HepG2 (cell line): ENCODE measurements around the gene NFIC. TPM values are rescaled to one million over a fixed set of nuclear protein-coding genes. Genes with fewer than 3 reads are reported as not detected.

ENCODE experiments used
- ATAC-seq: fragments of 200-7000 bp; cut with Tn5 transposase; 3 replicates; pipeline ENCODE4 v1.9.1; 2020; ENCODE audit warnings: mild to moderate bottlenecking, moderate library complexity
- BruUV-seq: library from RNA; stranded (reverse); fragments of 400-500 nt; replicated peaks from 2 replicates; lab custom pipeline; 2021; lab: Mats Ljungman, UMichigan
- CTCF ChIA-PET: fragments of 300-600 bp; formaldehyde crosslinking; extraction: SDS; loops from one replicate; lab custom pipeline; 2021; ENCODE audit warnings: low total read pairs, inconsistent platforms, low intra/inter-chr PET ratio; lab: Yijun Ruan, JAX
- POLR2A ChIA-PET: fragments of 350-600 bp; sonication (Branson Sonifier 250); formaldehyde crosslinking; loops from one replicate; lab custom pipeline; 2020; ENCODE audit warnings: antibody characterized with exemption, inconsistent platforms; lab: Yijun Ruan, JAX
- DNase-seq: peaks from one replicate; pipeline ENCODE4 v3.0.0-alpha.2; 2015; ENCODE audit warnings: low spot score
- FAIRE-seq: peaks from 3 replicates; lab custom pipeline; 2011; peaks lifted over from hg19 to GRCh38; lab: Jason Lieb, UNC
- H2AFZ ChIP-seq: one replicate; pipeline ENCODE4 v1.6.1; 2011; ENCODE audit warnings: low read length, inconsistent platforms
- H3K27ac ChIP-seq: fragments of 300-600 bp; 3 replicates; pipeline ENCODE4 v1.8.0; 2011; ENCODE audit warnings: mixed run types, mild to moderate bottlenecking, mixed read lengths, low read length, inconsistent platforms; ENCODE audit not compliant: insufficient read depth; ENCODE audit errors: extremely low read length
- H3K27me3 ChIP-seq, 2 experiments: fragments of 200-600 bp in 1 of 2; 2 replicates in 1 of 2; 3 replicates in 1 of 2; pipeline versions ENCODE4 v1.6.0 to v1.8.0; 2011; ENCODE audit warnings: low read length in 2 of 2, mild to moderate bottlenecking in 2 of 2, moderate library complexity in 2 of 2, inconsistent platforms in 1 of 2; ENCODE audit not compliant: insufficient read depth in 2 of 2, control insufficient read depth in 1 of 2
- H3K36me3 ChIP-seq, 2 experiments: fragments of 200-600 bp in 1 of 2; replicated peaks in 1 of 2; 2 replicates in 1 of 2; 3 replicates in 1 of 2; pipeline versions ENCODE4 v1.5.1 to v1.8.0; 2011; ENCODE audit warnings: low read length in 2 of 2, inconsistent platforms in 1 of 2; ENCODE audit not compliant: insufficient read depth in 2 of 2, control insufficient read depth in 1 of 2
- H3K4me1 ChIP-seq: 2 replicates; pipeline ENCODE4 v1.5.1; 2012; ENCODE audit warnings: low read length, inconsistent platforms; ENCODE audit not compliant: insufficient read depth
- H3K4me2 ChIP-seq: 2 replicates; pipeline ENCODE4 v1.6.0; 2011; ENCODE audit warnings: low read depth, low read length, inconsistent platforms
- H3K4me3 ChIP-seq, 3 experiments: fragments of 200-600 bp in 1 of 3; sonication (generic), shearing (Covaris generic) in 1 of 3; replicated peaks in 1 of 3; 2 replicates each; pipeline ENCODE4 v1.5.1; 2011 to 2016; ENCODE audit warnings: low read length in 3 of 3, inconsistent platforms in 2 of 3, low read depth in 2 of 3, mild to moderate bottlenecking in 2 of 3, control low read depth in 1 of 3, mixed read lengths in 1 of 3; ENCODE audit not compliant: insufficient read depth in 1 of 3
- H3K79me2 ChIP-seq: one replicate; pipeline ENCODE4 v1.6.1; 2011; ENCODE audit warnings: low read length, inconsistent platforms; ENCODE audit not compliant: insufficient read depth
- H3K9ac ChIP-seq: 2 replicates; pipeline ENCODE4 v1.6.0; 2011; ENCODE audit warnings: mild to moderate bottlenecking, low read depth, low read length, inconsistent platforms; ENCODE audit not compliant: insufficient read depth
- H3K9me3 ChIP-seq: 2 replicates; pipeline ENCODE4 v1.5.1; 2012; ENCODE audit warnings: mild to moderate bottlenecking, low read length
- H4K20me1 ChIP-seq: 2 replicates; pipeline ENCODE4 v1.6.0; 2011; ENCODE audit warnings: inconsistent platforms, mild to moderate bottlenecking, low read length, moderate library complexity; ENCODE audit not compliant: insufficient read depth
- BRD4 ChIP-seq: sonication (generic); formaldehyde crosslinking; IDR thresholded peaks from 2 replicates; pipeline ENCODE4 v1.4.0; 2020; ENCODE audit warnings: missing genetic modification reagents
- CHD4 ChIP-seq: fragments of 200-600 bp; sonication (generic); IDR thresholded peaks from 2 replicates; pipeline ENCODE4 v1.7.0; 2017; ENCODE audit warnings: mild to moderate bottlenecking, low read length, borderline replicate concordance
- NFE2 ChIP-seq: sonication (generic); formaldehyde crosslinking; IDR thresholded peaks from 2 replicates; pipeline ENCODE4 v1.4.0; 2020; ENCODE audit warnings: missing genetic modification reagents
- REPIN1 ChIP-seq: sonication (generic); formaldehyde crosslinking; IDR thresholded peaks from 2 replicates; pipeline ENCODE4 v1.8.0; 2022; ENCODE audit warnings: missing genetic modification reagents, low read depth, mild to moderate bottlenecking, borderline replicate concordance
- SKI ChIP-seq: fragments of 450-650 bp; IDR thresholded peaks from one replicate; pipeline ENCODE4 v1.6.1; 2018; ENCODE audit warnings: mild to moderate bottlenecking; ENCODE audit not compliant: partially characterized antibody
- SRF ChIP-seq: IDR thresholded peaks from 2 replicates; pipeline ENCODE4 v1.6.1; 2011; ENCODE audit warnings: mild to moderate bottlenecking, low read depth, low read length, moderate library complexity
- ZNF550 ChIP-seq: sonication (generic); formaldehyde crosslinking; IDR thresholded peaks from 2 replicates; pipeline ENCODE4 v1.4.0; 2020; ENCODE audit warnings: mild to moderate bottlenecking, missing genetic modification reagents, borderline replicate concordance
- ZNF562 ChIP-seq: sonication (generic); formaldehyde crosslinking; IDR thresholded peaks from 2 replicates; pipeline ENCODE4 v1.8.0; 2022; ENCODE audit warnings: missing genetic modification reagents, borderline replicate concordance
- ZNF768 ChIP-seq: sonication (generic); formaldehyde crosslinking; IDR thresholded peaks from 2 replicates; pipeline ENCODE4 v1.4.0; 2020; ENCODE audit warnings: missing genetic modification reagents
- WGBS: methylation state at CpG from one replicate; pipeline ENCODE4 v1.1.6; 2017; ENCODE audit warnings: low lambda C conversion rate; 5-methylcytosine and 5-hydroxymethylcytosine counted together
- in situ Hi-C: cut with HindIII; loops from 2 replicates; pipeline ENCODE4 v1.10.0; 2017; ENCODE audit warnings: low pct_unique_long_range_greater_than_20kb; ENCODE audit not compliant: extremely low pct_ligation_motif_present
- intact Hi-C: fragments of 100-400 bp; cut with micrococcal nuclease; formaldehyde crosslinking; loops from one replicate; pipeline ENCODE4 v1.10.0; 2022; ENCODE audit not compliant: unreplicated experiment
- polyA plus RNA-seq, 8 experiments: library from polyadenylated mRNA; depleted of rRNA in 3 of 8; stranded (reverse) in 7 of 8; unstranded in 1 of 8; fragments of >200 nt; fragmentation: Illumina TruSeq in 4 of 8; extraction: Trizol in 4 of 8; gene quantifications; 2 replicates each; pipeline versions ENCODE4 v1.2.1 to v1.2.3, GENCODE V29; 2011 to 2016; ENCODE audit warnings: low read depth in 4 of 8, missing spikeins in 1 of 8, mixed read lengths in 1 of 8; ENCODE audit not compliant: insufficient read depth in 1 of 8
- total RNA-seq, 5 experiments: library from RNA; depleted of rRNA; stranded (reverse); fragments of >200 nt; fragmentation: Illumina TruSeq; extraction: Trizol; gene quantifications; 2 replicates each; pipeline ENCODE4 v1.2.3, GENCODE V29; 2016; ENCODE audit warnings: low read depth in 1 of 5
- TF ChIP-seq, protein P1 (sequence below): sonication (generic); formaldehyde crosslinking; IDR thresholded peaks from 2 replicates; pipeline ENCODE4 v1.5.0; 2020; ENCODE audit warnings: missing genetic modification reagents, mild to moderate bottlenecking, borderline replicate concordance
- TF ChIP-seq, protein P2 (sequence below): sonication (generic); formaldehyde crosslinking; IDR thresholded peaks from 2 replicates; pipeline ENCODE4 v1.8.1; 2023; ENCODE audit warnings: mild to moderate bottlenecking, missing genetic modification reagents, borderline replicate concordance
- TF ChIP-seq, protein P3 (sequence below): sonication (generic); formaldehyde crosslinking; conservative IDR thresholded peaks from 2 replicates; pipeline ENCODE4 v1.4.0; 2020; ENCODE audit warnings: missing genetic modification reagents

Gene NFIC
- total and polyA plus RNA-seq, 2 of the 13 experiments (the other 11 are each of a cell fraction or from before 2014, with no cell fraction given), result 1.3 to 2.5 TPM

DNA sequence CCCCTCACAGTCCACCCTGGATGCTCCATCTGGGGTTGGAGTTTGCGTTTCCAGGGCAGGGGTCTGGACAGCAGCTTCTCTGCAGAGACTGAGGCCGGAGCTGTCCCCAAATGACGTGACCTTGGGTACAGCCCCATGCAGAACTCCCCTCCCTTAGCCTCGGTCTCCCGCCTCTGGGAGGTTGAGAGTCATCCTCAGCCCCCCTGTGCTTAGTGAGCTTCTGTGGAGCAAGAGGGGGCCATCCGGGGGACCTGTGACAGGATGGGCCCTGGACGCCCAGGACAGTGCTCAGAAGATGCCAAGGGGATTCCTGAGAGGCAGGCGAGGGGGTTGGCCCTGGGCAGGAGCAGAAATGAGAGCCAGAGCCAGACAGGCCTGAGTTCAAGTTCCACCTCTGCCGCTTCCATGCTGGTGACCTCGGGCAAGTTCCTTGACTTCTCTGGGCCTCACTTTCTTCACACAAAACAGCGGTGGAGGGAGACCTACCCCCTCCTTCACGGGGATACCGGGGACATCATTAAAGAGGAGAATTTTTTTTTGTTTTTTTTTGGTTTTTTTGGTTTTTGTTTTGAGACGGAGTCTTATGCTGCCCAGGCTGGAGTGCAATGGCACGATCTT is 93.7 kb downstream of the NFIC start:
- Histone ChIP-seq H3K27me3 (no peaks in the 10 kb centered on the region), H3K27ac (no peak overlapping the region), H3K9ac (no peak overlapping the region), H3K79me2 (no peaks in the 10 kb centered on the region), H3K4me3 (no peak overlapping the region), H3K4me1 (0 out of 2 replicates have a peak, but pooled peaks cover 8% of the 10 kb centered on the region), H3K4me2 (no peak overlapping the region), H4K20me1 (0 out of 2 replicates have a peak, but pooled peaks cover 2% of the 10 kb centered on the region), H2AFZ (no peak overlapping the region), H3K36me3 (peaks cover 0 to 8% of the 10 kb centered on the region in 2 experiments; a peak in 2 of 5 replicates), H3K9me3 (no peaks in the 10 kb centered on the region)
- CTCF ChIA-PET, result no interaction called here
- FAIRE-seq, result no peak
- WGBS, result 95% methylated on average over 11 of the region's 15 CpGs
- ATAC-seq, result no peak
- intact Hi-C loops, result no loop called here
- POLR2A ChIA-PET, result no interaction called here
- BruUV-seq, result no TSS peak
- TF ChIP-seq SKI, result peak; percentile 4
- TF ChIP-seq ZNF768 (CRISPR knock-in tag), result peak; percentile 93
- TF ChIP-seq REPIN1 (CRISPR knock-in tag), result no peak
- no peak for TF ChIP-seq ZNF562 (CRISPR knock-in tag)
- DNase-seq, result no peak
- in situ Hi-C loops, result no loop called here

DNA sequence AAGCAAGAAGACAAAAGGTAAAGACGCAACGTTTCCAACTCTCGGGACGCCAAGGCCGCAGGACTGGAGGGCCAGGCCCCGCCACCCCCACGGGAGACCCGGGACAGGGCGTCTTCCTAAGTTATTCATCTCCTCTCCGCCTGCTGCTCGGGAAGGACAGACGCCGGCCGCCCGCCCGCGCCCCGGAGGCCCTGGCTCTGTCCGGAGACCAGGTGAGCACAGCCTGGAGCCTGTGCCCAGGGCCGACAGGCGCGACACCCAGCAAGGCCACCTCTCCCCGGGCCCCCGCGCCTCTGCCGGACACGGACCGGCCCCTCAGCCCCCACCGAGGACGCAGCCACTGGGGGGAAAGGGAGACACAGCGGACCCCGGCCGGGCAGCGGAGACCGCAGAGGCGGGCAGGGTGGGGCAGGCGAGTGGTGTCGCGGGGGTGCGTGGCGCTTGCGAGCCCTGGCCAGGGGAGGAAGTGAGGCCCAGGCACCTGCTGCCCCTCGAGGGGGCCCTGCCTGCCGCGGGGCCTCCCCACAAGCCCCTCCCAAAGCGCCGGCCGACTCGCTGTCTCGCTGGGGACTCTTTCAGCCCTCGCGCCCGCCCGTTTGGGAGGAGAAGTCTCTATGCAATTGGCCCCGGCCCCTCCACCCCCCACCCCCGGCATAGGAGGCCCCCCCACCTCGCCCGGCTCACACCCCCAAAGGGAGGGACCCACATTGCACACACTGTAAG is 96.8 kb downstream of the NFIC start:
- peaks cover 0 to 5% of the 10 kb centered on the region in 2 experiments; a peak in 1 of 5 replicates for H3K36me3 ChIP-seq
- ChIA-PET CTCF (no interaction called here), POLR2A (no interaction called here)
- no peak for FAIRE-seq
- H3K27me3 ChIP-seq, result no peaks in the 10 kb centered on the region; a peak in 1 of 5 replicates
- no peak overlapping the region for H3K9ac ChIP-seq
- no peak overlapping the region for H3K4me2 ChIP-seq
- no peaks in the 10 kb centered on the region for H3K9me3 ChIP-seq
- TF ChIP-seq, protein P1, sequence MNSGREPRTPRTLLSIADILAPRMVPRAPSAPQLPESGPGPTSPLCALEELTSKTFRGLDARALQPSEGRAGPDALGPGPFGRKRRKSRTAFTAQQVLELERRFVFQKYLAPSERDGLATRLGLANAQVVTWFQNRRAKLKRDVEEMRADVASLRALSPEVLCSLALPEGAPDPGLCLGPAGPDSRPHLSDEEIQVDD (CRISPR knock-in tag), result no peak
- TF ChIP-seq CHD4, result no peak
- no peak for TF ChIP-seq NFE2 (CRISPR knock-in tag)
- no peak for TF ChIP-seq SRF
- TF ChIP-seq BRD4, result no peak
- TF ChIP-seq, protein P2, sequence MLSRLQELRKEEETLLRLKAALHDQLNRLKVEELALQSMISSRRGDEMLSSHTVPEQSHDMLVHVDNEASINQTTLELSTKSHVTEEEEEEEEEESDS (CRISPR knock-in tag), result no peak
- TF ChIP-seq, protein P3, sequence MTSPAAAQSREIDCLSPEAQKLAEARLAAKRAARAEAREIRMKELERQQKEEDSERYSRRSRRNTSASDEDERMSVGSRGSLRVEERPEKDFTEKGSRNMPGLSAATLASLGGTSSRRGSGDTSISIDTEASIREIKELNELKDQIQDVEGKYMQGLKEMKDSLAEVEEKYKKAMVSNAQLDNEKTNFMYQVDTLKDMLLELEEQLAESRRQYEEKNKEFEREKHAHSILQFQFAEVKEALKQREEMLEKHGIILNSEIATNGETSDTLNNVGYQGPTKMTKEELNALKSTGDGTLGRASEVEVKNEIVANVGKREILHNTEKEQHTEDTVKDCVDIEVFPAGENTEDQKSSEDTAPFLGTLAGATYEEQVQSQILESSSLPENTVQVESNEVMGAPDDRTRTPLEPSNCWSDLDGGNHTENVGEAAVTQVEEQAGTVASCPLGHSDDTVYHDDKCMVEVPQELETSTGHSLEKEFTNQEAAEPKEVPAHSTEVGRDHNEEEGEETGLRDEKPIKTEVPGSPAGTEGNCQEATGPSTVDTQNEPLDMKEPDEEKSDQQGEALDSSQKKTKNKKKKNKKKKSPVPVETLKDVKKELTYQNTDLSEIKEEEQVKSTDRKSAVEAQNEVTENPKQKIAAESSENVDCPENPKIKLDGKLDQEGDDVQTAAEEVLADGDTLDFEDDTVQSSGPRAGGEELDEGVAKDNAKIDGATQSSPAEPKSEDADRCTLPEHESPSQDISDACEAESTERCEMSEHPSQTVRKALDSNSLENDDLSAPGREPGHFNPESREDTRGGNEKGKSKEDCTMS (CRISPR knock-in tag), result no peak
- TF ChIP-seq ZNF550 (CRISPR knock-in tag), result no peak
- H3K4me1 ChIP-seq, result 0 out of 2 replicates have a peak, but pooled peaks cover 8% of the 10 kb centered on the region
- intact Hi-C loops (no loop called here), in situ Hi-C loops (no loop called here)
- no peaks in the 10 kb centered on the region for H3K79me2 ChIP-seq
- H4K20me1 ChIP-seq, result no peaks in the 10 kb centered on the region
- no peak for DNase-seq
- ATAC-seq, result no peak
- H3K4me3 ChIP-seq, result no peak overlapping the region
- no peak overlapping the region for H3K27ac ChIP-seq
- BruUV-seq, result TSS peak; percentile 66
- H2AFZ ChIP-seq, result no peak overlapping the region
- 95% methylated on average over 39 of the region's 58 CpGs for WGBS
